ENCODE data around the gene KCNK1. TPM values are rescaled to one million over a fixed set of nuclear protein-coding genes. Genes with fewer than 3 reads are reported as not detected.

Gene KCNK1
- total RNA-seq, 1 experiment from 2014 or later, result 13.3 TPM

DNA sequence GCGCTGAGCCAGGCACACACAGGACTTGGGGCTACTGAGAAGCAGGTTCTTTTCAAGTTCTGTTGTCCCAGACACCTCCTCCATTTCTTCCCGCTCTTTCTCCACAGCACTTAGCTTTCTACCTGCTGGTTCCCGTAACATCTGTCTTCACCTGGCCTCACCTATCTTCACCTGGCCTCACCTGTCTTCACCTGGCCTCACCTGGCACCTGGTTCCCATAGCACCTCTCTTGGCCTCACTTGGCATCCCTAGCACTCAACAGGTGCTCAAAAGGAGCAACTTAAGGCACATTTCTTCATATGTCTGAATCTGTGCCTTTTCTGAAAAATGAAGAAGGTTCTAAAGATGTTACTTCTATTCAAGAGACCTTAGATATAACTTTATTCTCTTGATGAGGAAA is 10.4 kb downstream of the KCNK1 start (continued):
- TF ChIP-seq, protein P1, sequence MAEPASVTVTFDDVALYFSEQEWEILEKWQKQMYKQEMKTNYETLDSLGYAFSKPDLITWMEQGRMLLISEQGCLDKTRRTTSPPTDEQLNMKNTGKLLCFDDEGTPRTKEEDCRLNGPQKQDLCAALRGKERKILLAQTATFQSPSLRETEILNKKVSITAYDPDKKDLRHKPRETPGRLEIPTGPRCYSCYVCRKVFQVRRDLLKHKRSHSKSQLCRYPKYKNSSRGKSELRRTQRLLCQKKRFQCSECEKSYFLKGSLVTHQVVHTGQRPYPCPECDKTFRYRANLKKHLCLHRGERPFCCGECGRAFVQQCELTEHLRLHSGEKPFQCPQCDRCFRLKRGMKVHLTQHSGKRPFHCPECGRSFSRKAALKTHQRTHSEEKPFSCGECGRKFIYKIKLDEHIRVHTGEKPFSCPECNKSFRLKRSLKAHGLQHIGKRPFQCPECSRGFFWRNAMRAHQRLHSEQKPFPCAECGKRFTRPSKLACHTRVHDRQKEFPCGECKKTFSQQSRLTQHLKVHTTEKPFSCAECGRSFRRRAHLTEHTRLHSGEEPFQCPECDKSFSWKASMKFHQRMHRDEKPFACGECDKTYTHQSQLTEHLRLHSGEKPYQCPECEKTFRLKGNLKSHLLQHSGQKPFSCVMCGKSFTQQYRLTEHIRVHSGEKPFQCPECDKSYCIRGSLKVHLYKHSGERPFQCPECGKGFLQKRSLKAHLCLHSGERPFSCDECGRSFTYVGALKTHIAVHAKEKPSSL (CRISPR knock-in tag; conservative IDR thresholded peaks at IDR 0.05), result no peak

DNA sequence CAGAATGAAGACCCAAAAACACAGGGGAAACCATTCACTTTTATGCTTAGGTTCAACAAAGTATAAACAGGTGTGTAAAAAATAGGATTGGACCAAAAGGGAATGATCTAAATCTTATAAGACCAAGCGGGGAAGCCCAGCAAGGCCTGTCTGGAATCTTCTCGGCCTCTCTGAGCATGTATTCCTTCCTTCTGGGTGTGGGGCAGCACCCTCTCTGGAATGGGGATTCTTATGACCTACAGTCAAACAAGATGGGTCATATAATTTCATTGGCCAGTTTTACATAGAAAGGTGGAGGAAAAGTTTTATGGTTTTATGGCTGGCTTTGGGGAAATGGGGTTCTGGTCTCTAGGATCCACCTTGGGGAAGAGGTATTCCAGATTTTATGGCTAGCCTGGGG is 11.2 kb downstream of the KCNK1 start:
- Mint-ChIP-seq H3K27me3 (ENCODE audit: low read depth) (no peaks in the 10 kb centered on the region), H3K4me1 (peaks cover 8% of the 10 kb centered on the region), H3K27ac (no peak overlapping the region), H3K4me3 (no peak overlapping the region), H3K9me3 (no peaks in the 10 kb centered on the region), H3K36me3 (no peaks in the 10 kb centered on the region; the same call in 1 of the 2 replicates)
- POLR2A ChIA-PET, result interaction anchor here (1.0 kb wide), 1 partner anchor 11 kb away, joined by 3 read pairs; no protein-coding TSS in a partner anchor
- ATAC-seq (no peak), DNase-seq (ENCODE audit: low spot score) (no peak)
- no peak for TF ChIP-seq NR2C2 (CRISPR knock-in tag; IDR thresholded peaks at IDR 0.05)
- CTCF ChIA-PET, result no interaction called here

DNA sequence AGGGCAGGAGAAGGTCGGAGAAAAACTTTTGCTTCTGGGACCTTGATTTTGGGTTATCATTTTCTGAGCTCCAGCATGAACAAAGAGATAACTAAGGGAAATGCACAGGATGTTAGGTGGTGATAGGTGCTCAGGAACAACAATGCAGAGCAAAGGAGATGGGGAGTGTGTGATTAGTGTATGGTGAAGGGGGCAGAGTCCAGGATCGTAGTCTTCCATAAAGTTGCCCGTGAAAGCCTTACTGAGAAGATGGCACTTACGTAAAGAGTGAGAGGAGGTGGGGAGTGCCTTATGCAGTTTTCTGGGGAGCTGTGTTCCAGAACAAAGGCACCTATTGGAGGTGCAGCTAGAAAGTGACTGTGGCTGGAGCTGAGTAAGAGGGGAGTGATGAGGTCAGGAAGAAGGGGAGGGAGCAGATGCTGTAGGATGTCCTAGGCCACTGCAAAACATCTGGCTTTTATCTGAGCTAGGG is 11.6 kb downstream of the KCNK1 start:
- Mint-ChIP-seq H3K9me3 (no peaks in the 10 kb centered on the region), H3K27me3 (ENCODE audit: low read depth) (no peaks in the 10 kb centered on the region), H3K4me3 (no peak overlapping the region), H3K4me1 (peaks cover 10% of the 10 kb centered on the region), H3K27ac (no peak overlapping the region), H3K36me3 (no peaks in the 10 kb centered on the region; the same call in 1 of the 2 replicates)
- POLR2A ChIA-PET, result interaction anchor here (1.0 kb wide), 1 partner anchor 11 kb away, joined by 3 read pairs; no protein-coding TSS in a partner anchor
- DNase-seq (ENCODE audit: low spot score), result no peak
- no peak for ATAC-seq
- CTCF ChIA-PET, result interaction anchor here (1.0 kb wide), 1 partner anchor 104 kb away, joined by 3 read pairs; no protein-coding TSS in a partner anchor
- no peak for TF ChIP-seq ZNF423 (CRISPR knock-in tag; IDR thresholded peaks at IDR 0.05)
- no peak for TF ChIP-seq TP53 (CRISPR knock-in tag; IDR thresholded peaks at IDR 0.05)
- no peak for TF ChIP-seq FOXJ3 (CRISPR knock-in tag; IDR thresholded peaks at IDR 0.05; ENCODE audit: borderline replicate concordance)
- no peak for TF ChIP-seq ZNF416 (CRISPR knock-in tag; IDR thresholded peaks at IDR 0.05)
- TF ChIP-seq HMGA2 (CRISPR knock-in tag; IDR thresholded peaks at IDR 0.05), result no peak
- TF ChIP-seq TEAD4 (CRISPR knock-in tag; IDR thresholded peaks at IDR 0.05), result no peak
- TF ChIP-seq ZNF317 (CRISPR knock-in tag; IDR thresholded peaks at IDR 0.05; ENCODE audit: borderline replicate concordance, low read depth), result no peak
- TF ChIP-seq CREB1 (CRISPR knock-in tag; IDR thresholded peaks at IDR 0.05), result no peak
- TF ChIP-seq NR3C1 (CRISPR knock-in tag; conservative IDR thresholded peaks at IDR 0.05; ENCODE audit: low read depth), result no peak
- TF ChIP-seq, protein P2, sequence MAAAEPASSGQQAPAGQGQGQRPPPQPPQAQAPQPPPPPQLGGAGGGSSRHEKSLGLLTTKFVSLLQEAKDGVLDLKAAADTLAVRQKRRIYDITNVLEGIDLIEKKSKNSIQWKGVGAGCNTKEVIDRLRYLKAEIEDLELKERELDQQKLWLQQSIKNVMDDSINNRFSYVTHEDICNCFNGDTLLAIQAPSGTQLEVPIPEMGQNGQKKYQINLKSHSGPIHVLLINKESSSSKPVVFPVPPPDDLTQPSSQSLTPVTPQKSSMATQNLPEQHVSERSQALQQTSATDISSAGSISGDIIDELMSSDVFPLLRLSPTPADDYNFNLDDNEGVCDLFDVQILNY (CRISPR knock-in tag; IDR thresholded peaks at IDR 0.05), result no peak
- TF ChIP-seq, protein P3, sequence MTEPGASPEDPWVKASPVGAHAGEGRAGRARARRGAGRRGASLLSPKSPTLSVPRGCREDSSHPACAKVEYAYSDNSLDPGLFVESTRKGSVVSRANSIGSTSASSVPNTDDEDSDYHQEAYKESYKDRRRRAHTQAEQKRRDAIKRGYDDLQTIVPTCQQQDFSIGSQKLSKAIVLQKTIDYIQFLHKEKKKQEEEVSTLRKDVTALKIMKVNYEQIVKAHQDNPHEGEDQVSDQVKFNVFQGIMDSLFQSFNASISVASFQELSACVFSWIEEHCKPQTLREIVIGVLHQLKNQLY (CRISPR knock-in tag; IDR thresholded peaks at IDR 0.05), result no peak
- TF ChIP-seq, protein P4, sequence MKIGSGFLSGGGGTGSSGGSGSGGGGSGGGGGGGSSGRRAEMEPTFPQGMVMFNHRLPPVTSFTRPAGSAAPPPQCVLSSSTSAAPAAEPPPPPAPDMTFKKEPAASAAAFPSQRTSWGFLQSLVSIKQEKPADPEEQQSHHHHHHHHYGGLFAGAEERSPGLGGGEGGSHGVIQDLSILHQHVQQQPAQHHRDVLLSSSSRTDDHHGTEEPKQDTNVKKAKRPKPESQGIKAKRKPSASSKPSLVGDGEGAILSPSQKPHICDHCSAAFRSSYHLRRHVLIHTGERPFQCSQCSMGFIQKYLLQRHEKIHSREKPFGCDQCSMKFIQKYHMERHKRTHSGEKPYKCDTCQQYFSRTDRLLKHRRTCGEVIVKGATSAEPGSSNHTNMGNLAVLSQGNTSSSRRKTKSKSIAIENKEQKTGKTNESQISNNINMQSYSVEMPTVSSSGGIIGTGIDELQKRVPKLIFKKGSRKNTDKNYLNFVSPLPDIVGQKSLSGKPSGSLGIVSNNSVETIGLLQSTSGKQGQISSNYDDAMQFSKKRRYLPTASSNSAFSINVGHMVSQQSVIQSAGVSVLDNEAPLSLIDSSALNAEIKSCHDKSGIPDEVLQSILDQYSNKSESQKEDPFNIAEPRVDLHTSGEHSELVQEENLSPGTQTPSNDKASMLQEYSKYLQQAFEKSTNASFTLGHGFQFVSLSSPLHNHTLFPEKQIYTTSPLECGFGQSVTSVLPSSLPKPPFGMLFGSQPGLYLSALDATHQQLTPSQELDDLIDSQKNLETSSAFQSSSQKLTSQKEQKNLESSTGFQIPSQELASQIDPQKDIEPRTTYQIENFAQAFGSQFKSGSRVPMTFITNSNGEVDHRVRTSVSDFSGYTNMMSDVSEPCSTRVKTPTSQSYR (CRISPR knock-in tag; IDR thresholded peaks at IDR 0.05), result no peak
- no peak for TF ChIP-seq ZNF219 (CRISPR knock-in tag; IDR thresholded peaks at IDR 0.05; ENCODE audit: borderline replicate concordance)
- TF ChIP-seq, protein P5, sequence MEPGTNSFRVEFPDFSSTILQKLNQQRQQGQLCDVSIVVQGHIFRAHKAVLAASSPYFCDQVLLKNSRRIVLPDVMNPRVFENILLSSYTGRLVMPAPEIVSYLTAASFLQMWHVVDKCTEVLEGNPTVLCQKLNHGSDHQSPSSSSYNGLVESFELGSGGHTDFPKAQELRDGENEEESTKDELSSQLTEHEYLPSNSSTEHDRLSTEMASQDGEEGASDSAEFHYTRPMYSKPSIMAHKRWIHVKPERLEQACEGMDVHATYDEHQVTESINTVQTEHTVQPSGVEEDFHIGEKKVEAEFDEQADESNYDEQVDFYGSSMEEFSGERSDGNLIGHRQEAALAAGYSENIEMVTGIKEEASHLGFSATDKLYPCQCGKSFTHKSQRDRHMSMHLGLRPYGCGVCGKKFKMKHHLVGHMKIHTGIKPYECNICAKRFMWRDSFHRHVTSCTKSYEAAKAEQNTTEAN (CRISPR knock-in tag; IDR thresholded peaks at IDR 0.05), result no peak
- TF ChIP-seq, protein P6, sequence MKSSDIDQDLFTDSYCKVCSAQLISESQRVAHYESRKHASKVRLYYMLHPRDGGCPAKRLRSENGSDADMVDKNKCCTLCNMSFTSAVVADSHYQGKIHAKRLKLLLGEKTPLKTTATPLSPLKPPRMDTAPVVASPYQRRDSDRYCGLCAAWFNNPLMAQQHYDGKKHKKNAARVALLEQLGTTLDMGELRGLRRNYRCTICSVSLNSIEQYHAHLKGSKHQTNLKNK (CRISPR knock-in tag; IDR thresholded peaks at IDR 0.05), result no peak
- TF ChIP-seq NFYB (CRISPR knock-in tag; conservative IDR thresholded peaks at IDR 0.05; ENCODE audit: low read depth), result no peak
